ENCODE results near the gene CAD. TPM values are rescaled to one million over a fixed set of nuclear protein-coding genes. Genes with fewer than 3 reads are reported as not detected.

The CAD gene
- total RNA-seq, 4 donors from 2014 or later: 17.6 to 34.5 (median 22.0) TPM

DNA sequence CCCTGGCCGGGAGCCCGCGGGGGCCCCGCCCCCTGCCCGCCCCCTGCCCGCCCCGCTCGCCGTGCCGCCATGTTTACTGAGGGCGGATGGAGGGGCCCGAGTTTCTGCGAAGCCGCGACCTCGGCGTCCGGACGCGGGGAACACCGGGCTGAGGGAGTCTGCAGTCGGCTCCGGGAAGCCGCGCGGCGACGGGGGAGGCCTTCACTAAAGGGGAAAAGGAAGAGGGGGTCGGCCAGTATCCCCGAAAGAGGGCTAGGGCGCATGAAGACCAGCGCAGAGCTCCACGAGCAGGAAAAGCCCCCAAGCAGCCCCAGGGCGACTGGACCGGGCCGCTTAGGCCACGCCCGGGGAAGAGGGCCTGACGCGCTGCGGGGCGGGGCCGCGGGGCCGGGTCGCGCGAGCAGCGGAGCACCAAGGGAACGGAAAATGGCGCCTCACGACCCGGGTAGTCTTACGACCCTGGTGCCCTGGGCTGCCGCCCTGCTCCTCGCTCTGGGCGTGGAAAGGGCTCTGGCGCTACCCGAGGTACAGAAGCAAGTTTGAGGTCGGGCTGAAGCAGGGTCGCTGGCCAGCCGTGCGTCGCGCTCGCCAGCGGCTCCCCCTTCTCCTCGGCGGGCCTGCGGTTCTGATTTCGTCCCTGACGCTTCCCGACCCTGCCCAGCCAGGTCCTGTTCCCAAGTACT lies 5.1 kb upstream of the CAD start, which contains the start of the genes ATRAID and SLC5A6:
ATRAID (plus strand) TSS at position 99 of the 683 bp plus-strand sequence; CDS start at position 427, 328 bp downstream.
SLC5A6 (minus strand) TSS at position 326 of the 683 bp plus-strand sequence. CDS start 4,618 bp downstream, outside the sequence.
- no peaks in the 10 kb centered on the region for H3K9me3 ChIP-seq
- H3K27ac ChIP-seq: peak within 1 kb of the TSS; percentile 95 to 99 (median 98)
- WGBS, 2 donors: 0 to 1% methylated on average over 15 to 27 of the region's 73 CpGs
- peak in 3 of 4 donors; percentile 48 to 91 (median 77) for TF ChIP-seq POLR2A (IDR thresholded peaks at IDR 0.05)
- TF ChIP-seq, protein P1, sequence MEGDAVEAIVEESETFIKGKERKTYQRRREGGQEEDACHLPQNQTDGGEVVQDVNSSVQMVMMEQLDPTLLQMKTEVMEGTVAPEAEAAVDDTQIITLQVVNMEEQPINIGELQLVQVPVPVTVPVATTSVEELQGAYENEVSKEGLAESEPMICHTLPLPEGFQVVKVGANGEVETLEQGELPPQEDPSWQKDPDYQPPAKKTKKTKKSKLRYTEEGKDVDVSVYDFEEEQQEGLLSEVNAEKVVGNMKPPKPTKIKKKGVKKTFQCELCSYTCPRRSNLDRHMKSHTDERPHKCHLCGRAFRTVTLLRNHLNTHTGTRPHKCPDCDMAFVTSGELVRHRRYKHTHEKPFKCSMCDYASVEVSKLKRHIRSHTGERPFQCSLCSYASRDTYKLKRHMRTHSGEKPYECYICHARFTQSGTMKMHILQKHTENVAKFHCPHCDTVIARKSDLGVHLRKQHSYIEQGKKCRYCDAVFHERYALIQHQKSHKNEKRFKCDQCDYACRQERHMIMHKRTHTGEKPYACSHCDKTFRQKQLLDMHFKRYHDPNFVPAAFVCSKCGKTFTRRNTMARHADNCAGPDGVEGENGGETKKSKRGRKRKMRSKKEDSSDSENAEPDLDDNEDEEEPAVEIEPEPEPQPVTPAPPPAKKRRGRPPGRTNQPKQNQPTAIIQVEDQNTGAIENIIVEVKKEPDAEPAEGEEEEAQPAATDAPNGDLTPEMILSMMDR (IDR thresholded peaks at IDR 0.05): peak in 1 of 6 experiments; percentile 5
- intact Hi-C loops (cut with DNase I): no loop called here
- peaks cover 18 to 42% (median 21%) of the 10 kb centered on the region in 3 donors for H3K4me1 ChIP-seq
- no peaks in the 10 kb centered on the region for H3K27me3 ChIP-seq
- peak within 1 kb of the TSS; percentile 69 to 92 (median 85) for H3K4me3 ChIP-seq
- peak; percentile 52 for DNase-seq
- peaks cover 0 to 39% (median 3%) of the 10 kb centered on the region in 3 donors for H3K36me3 ChIP-seq

DNA sequence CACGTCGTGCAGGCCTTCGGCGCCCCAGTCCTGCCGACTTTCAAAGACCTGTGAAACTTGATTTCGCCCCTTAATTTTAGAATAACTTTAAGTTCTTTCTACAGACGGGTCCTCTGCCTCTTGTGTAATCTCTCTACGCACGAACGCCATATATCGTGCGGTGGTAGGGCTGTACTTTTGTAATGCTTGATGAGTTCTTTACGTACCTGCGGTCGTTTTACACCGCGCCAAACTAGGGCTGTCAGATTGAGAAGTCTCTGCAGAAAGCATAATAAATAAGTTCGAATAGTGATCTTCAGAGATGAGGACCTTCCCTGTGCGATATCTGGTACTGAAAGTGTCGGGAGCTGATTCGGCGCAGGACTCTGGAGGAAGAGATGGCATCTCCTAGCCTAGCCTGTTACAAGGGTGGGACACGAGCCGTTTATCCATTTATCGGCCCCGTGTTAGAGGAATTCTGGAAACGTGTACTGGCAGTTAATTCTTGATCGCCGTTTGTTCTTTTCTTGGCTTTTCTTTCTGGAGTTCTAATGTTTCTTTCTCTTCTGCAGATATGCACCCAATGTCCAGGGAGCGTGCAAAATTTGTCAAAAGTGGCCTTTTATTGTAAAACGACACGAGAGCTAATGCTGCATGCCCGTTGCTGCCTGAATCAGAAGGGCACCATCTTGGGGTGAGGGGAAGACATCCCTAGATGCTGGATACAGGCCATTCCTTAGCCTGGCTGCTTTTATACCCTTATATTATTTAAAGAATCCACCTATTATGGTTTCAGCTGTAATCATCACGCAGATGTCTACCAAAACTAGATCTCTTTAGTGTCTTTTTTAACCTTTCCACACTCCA lies 4.3 kb upstream of the CAD start:
- Histone ChIP-seq H3K9me3 (no peaks in the 10 kb centered on the region), H3K27ac (peak overlapping the region; percentile 95 to 99 (median 98)), H3K27me3 (no peaks in the 10 kb centered on the region), H3K36me3 (peaks cover 0 to 32% (median 0%) of the 10 kb centered on the region in 3 donors), H3K4me1 (peaks cover 18 to 47% (median 24%) of the 10 kb centered on the region in 3 donors), H3K4me3 (peak overlapping the region; percentile 69 to 92 (median 85))
- intact Hi-C loops (cut with DNase I): no loop called here
- TF ChIP-seq, protein P1 (IDR thresholded peaks at IDR 0.05): no peak
- TF ChIP-seq POLR2A (IDR thresholded peaks at IDR 0.05): no peak
- WGBS, 2 donors: 4 to 5% methylated on average over 33 to 34 of the region's 34 CpGs
- DNase-seq: no peak

DNA sequence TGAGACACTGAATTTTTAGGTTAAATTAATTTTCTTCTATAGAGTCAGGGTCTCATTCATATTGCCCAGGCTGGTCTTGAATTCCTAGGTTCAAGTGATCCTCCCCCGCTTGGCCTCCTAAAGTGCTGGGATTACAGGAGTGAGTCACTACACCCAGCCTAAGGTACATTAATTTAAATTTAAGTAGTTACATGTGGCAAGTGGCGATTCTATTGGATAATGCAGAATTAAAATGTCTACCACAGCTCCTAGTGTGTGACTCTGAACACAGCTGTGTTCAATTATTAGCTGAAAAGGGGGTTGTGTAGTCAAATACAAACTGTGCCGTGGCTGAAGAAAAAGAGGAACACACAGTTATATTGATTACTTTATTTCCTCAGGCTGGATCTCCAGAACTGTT lies 2.2 kb upstream of the CAD start:
- WGBS, 2 donors: 61 to 67% methylated on average over 3 of the region's 3 CpGs
- no peak for TF ChIP-seq POLR2A (IDR thresholded peaks at IDR 0.05)
- TF ChIP-seq, protein P1 (IDR thresholded peaks at IDR 0.05): no peak
- intact Hi-C loops (cut with DNase I): no loop called here
- H3K27ac ChIP-seq: no peak overlapping the region
- no peak for DNase-seq
- H3K27me3 ChIP-seq: no peaks in the 10 kb centered on the region
- peaks cover 0 to 24% (median 0%) of the 10 kb centered on the region in 3 donors for H3K36me3 ChIP-seq
- H3K9me3 ChIP-seq: no peaks in the 10 kb centered on the region
- H3K4me3 ChIP-seq: no peak overlapping the region
- H3K4me1 ChIP-seq: peaks cover 18 to 53% (median 32%) of the 10 kb centered on the region in 3 donors

DNA sequence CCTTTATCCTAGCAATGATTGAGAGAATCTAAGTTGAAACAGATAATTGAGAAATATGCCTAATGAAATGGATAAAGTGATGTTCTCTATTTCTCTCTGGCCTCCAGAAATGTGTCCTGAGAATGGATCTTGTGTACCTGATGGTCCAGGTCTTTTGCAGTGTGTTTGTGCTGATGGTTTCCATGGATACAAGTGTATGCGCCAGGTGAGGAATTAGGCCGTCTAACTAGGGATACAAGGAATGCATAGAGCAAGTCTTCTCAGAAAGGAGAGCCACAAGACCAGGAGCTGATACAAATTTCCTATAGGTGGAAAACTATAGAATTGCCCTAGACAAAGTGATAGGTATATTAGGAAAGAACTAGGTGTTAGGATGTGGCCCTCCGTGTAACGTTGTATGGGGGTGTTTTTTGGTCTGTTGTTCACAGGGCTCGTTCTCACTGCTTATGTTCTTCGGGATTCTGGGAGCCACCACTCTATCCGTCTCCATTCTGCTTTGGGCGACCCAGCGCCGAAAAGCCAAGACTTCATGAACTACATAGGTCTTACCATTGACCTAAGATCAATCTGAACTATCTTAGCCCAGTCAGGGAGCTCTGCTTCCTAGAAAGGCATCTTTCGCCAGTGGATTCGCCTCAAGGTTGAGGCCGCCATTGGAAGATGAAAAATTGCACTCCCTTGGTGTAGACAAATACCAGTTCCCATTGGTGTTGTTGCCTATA lies 592 bp upstream of the CAD start:
- no peak for DNase-seq
- peak overlapping the region; percentile 74 to 85 (median 81) for H3K27ac ChIP-seq
- 71 to 78% methylated on average over 13 of the region's 13 CpGs for WGBS, 2 donors
- no peaks in the 10 kb centered on the region for H3K9me3 ChIP-seq
- peaks cover 13 to 36% (median 23%) of the 10 kb centered on the region in 3 donors for H3K4me1 ChIP-seq
- H3K27me3 ChIP-seq: no peaks in the 10 kb centered on the region
- H3K4me3 ChIP-seq: peak overlapping the region; percentile 50 to 72 (median 68)
- TF ChIP-seq, protein P1 (IDR thresholded peaks at IDR 0.05): no peak
- TF ChIP-seq POLR2A (IDR thresholded peaks at IDR 0.05): no peak
- intact Hi-C loops (cut with DNase I): no loop called here
- peaks cover 0 to 36% (median 0%) of the 10 kb centered on the region in 3 donors for H3K36me3 ChIP-seq

Measured in esophagus squamous epithelium (tissue), 5 donors.